H9 (cell line): ENCODE results near the gene CCM2. TPM values are rescaled to one million over a fixed set of nuclear protein-coding genes. Genes with fewer than 3 reads are reported as not detected.

Experiments
- DNase-seq: peaks from one replicate; pipeline ENCODE4 v3.0.0-alpha.2; 2017
- H2AFZ ChIP-seq: one replicate; pipeline ENCODE4 v1.6.1; 2013; ENCODE audit warnings: mild to moderate bottlenecking, low read length, control low read depth, moderate library complexity
- H2AK5ac ChIP-seq: 2 replicates; pipeline ENCODE4 v1.6.1; 2013; ENCODE audit warnings: low read length, control low read depth, mixed read lengths; ENCODE audit not compliant: insufficient read length
- H2BK120ac ChIP-seq: one replicate; pipeline ENCODE4 v1.6.1; 2013; ENCODE audit warnings: low read depth, mild to moderate bottlenecking, low read length, control low read depth, inconsistent platforms; ENCODE audit not compliant: poor library complexity, severe bottlenecking
- H2BK12ac ChIP-seq: 2 replicates; pipeline ENCODE4 v1.6.1; 2013; ENCODE audit warnings: low read length, control low read depth, mixed read lengths, low read depth; ENCODE audit not compliant: insufficient read length
- H2BK15ac ChIP-seq: 2 replicates; pipeline ENCODE4 v1.6.1; 2013; ENCODE audit warnings: low read depth, low read length, control low read depth
- H2BK20ac ChIP-seq: one replicate; pipeline ENCODE4 v1.6.1; 2013; ENCODE audit warnings: low read depth, mild to moderate bottlenecking, low read length, control low read depth, inconsistent platforms; ENCODE audit not compliant: poor library complexity, severe bottlenecking
- H2BK5ac ChIP-seq: 2 replicates; pipeline ENCODE4 v1.6.1; 2013; ENCODE audit warnings: low read length, control low read depth, mixed read lengths; ENCODE audit not compliant: insufficient read length
- H3K14ac ChIP-seq: 2 replicates; pipeline ENCODE4 v1.6.1; 2013; ENCODE audit warnings: low read length, control low read depth; ENCODE audit not compliant: insufficient read depth
- H3K18ac ChIP-seq: 2 replicates; pipeline ENCODE4 v1.6.1; 2013; ENCODE audit warnings: low read depth, mild to moderate bottlenecking, mixed read lengths, low read length, control low read depth; ENCODE audit not compliant: insufficient read length
- H3K23ac ChIP-seq: 2 replicates; pipeline ENCODE4 v1.6.1; 2013; ENCODE audit warnings: low read length, control low read depth, mixed read lengths, low read depth; ENCODE audit not compliant: insufficient read length
- H3K23me2 ChIP-seq: 2 replicates; pipeline ENCODE4 v1.6.1; 2013; ENCODE audit warnings: low read depth, mild to moderate bottlenecking, mixed read lengths, low read length, control low read depth; ENCODE audit not compliant: insufficient read length, poor library complexity, severe bottlenecking
- H3K27ac ChIP-seq: 2 replicates; pipeline ENCODE4 v1.5.1; 2013; ENCODE audit warnings: low read length, control low read depth, mixed read lengths, low read depth; ENCODE audit not compliant: insufficient read length
- H3K27me3 ChIP-seq: 2 replicates; pipeline ENCODE4 v1.6.1; 2013; ENCODE audit warnings: low read length, control low read depth, inconsistent platforms; ENCODE audit not compliant: insufficient read depth
- H3K4ac ChIP-seq: 2 replicates; pipeline ENCODE4 v1.6.1; 2013; ENCODE audit warnings: low read depth, mild to moderate bottlenecking, control low read depth, inconsistent platforms, low read length, moderate library complexity
- H3K4me1 ChIP-seq: 2 replicates; pipeline ENCODE4 v1.6.1; 2013; ENCODE audit warnings: low read length, control low read depth, inconsistent platforms; ENCODE audit not compliant: insufficient read depth
- H3K4me2 ChIP-seq: 2 replicates; pipeline ENCODE4 v1.6.1; 2013; ENCODE audit warnings: low read length, control low read depth, mixed read lengths; ENCODE audit not compliant: insufficient read length, insufficient read depth
- H3K56ac ChIP-seq: 2 replicates; pipeline ENCODE4 v1.6.1; 2013; ENCODE audit warnings: low read depth, mild to moderate bottlenecking, mixed read lengths, low read length, control low read depth; ENCODE audit not compliant: insufficient read length
- H3K79me1 ChIP-seq: 2 replicates; pipeline ENCODE4 v1.6.1; 2013; ENCODE audit warnings: low read depth, mild to moderate bottlenecking, moderate library complexity, low read length, control low read depth, inconsistent platforms; ENCODE audit not compliant: insufficient read depth, poor library complexity, severe bottlenecking
- H3K79me2 ChIP-seq: 2 replicates; pipeline ENCODE4 v1.6.1; 2013; ENCODE audit warnings: low read length, control low read depth, inconsistent platforms; ENCODE audit not compliant: insufficient read depth
- H3K9ac ChIP-seq: 2 replicates; pipeline ENCODE4 v1.6.1; 2013; ENCODE audit warnings: low read length, control low read depth, mixed read lengths; ENCODE audit not compliant: insufficient read length; ENCODE audit errors: extremely low read depth
- H3K9me3 ChIP-seq: one replicate; pipeline ENCODE4 v1.6.1; 2013; ENCODE audit warnings: low read depth, low read length, inconsistent platforms; ENCODE audit not compliant: control insufficient read depth
- H3T11ph ChIP-seq: one replicate; pipeline ENCODE4 v1.6.1; 2013; ENCODE audit warnings: mild to moderate bottlenecking, low read length, control low read depth, inconsistent platforms
- H4K20me1 ChIP-seq: one replicate; pipeline ENCODE4 v1.6.1; 2013; ENCODE audit not compliant: control insufficient read depth, insufficient read length, insufficient read depth
- H4K5ac ChIP-seq: 2 replicates; pipeline ENCODE4 v1.6.1; 2013; ENCODE audit warnings: low read depth, mild to moderate bottlenecking, mixed read lengths, low read length, control low read depth; ENCODE audit not compliant: insufficient read length
- H4K8ac ChIP-seq: replicated peaks from 2 replicates; pipeline ENCODE4 v1.6.1; 2013; ENCODE audit warnings: low read length, control low read depth, mixed read lengths, low read depth; ENCODE audit not compliant: insufficient read length
- H4K91ac ChIP-seq: 2 replicates; pipeline ENCODE4 v1.6.1; 2013; ENCODE audit warnings: low read depth, mild to moderate bottlenecking, moderate library complexity, mixed read lengths, low read length, control low read depth; ENCODE audit not compliant: insufficient read length
- H3K27ac Mint-ChIP-seq, 3 experiments: 2 replicates in 2 of 3; 3 replicates in 1 of 3; pipeline ENCODE4 v1.8.0; 2020 to 2021; ENCODE audit warnings: mixed read lengths in 3 of 3, mild to moderate bottlenecking in 1 of 3, moderate library complexity in 1 of 3
- H3K27me3 Mint-ChIP-seq: 2 replicates; pipeline ENCODE4 v1.8.0; 2021; ENCODE audit warnings: low read depth, mild to moderate bottlenecking, moderate library complexity, mixed read lengths
- H3K36me3 Mint-ChIP-seq, 3 experiments: 2 replicates in 2 of 3; 3 replicates in 1 of 3; pipeline ENCODE4 v1.8.0; 2020 to 2021; ENCODE audit warnings: low read depth in 3 of 3, mixed read lengths in 3 of 3; ENCODE audit not compliant: insufficient read depth in 1 of 3
- H3K4me1 Mint-ChIP-seq, 2 experiments: 2 replicates each; pipeline ENCODE4 v1.8.0; 2020; ENCODE audit warnings: mixed read lengths in 2 of 2
- H3K4me3 Mint-ChIP-seq, 2 experiments: 2 replicates in 1 of 2; 3 replicates in 1 of 2; pipeline ENCODE4 v1.8.0; 2020 to 2021; ENCODE audit warnings: mild to moderate bottlenecking in 2 of 2, mixed read lengths in 2 of 2, moderate library complexity in 1 of 2
- H3K9me3 Mint-ChIP-seq, 2 experiments: 2 replicates in 1 of 2; 3 replicates in 1 of 2; pipeline ENCODE4 v1.8.0; 2020; ENCODE audit warnings: mild to moderate bottlenecking in 2 of 2, mixed read lengths in 2 of 2, moderate library complexity in 1 of 2
- CTCF ChIP-seq: fragments of 200-600 bp; sonication (generic); conservative IDR thresholded peaks from 3 replicates; pipeline ENCODE4 v1.8.0; 2021; ENCODE audit warnings: antibody characterized with exemption, mild to moderate bottlenecking
- WGBS: extraction: QIAGEN DNeasy Blood & Tissue Kit; methylation state at CpG from one replicate; pipeline ENCODE4 v1.1.7; 2013; ENCODE audit warnings: missing lambda C conversion rate, low lambda C conversion rate, mixed read lengths; ENCODE audit not compliant: insufficient read length; ENCODE audit errors: extremely low coverage; 5-methylcytosine and 5-hydroxymethylcytosine counted together
- total RNA-seq: library from RNA; stranded (reverse); gene quantifications from 2 replicates; pipeline ENCODE4 v1.2.1, GENCODE V29; 2021

The CCM2 gene
- total RNA-seq, 1 experiment from 2014 or later: 30.4 TPM

GRCh38 chr7:44989132-44989531 is 10.9 kb upstream of the CCM2 start:
- Histone ChIP-seq H3K9ac (no peak overlapping the region), H4K8ac (no peak overlapping the region), H3K9me3 (no peaks in the 10 kb centered on the region), H2BK20ac (no peak overlapping the region), H2AFZ (no peak overlapping the region), H3K79me1 (peaks cover 3% of the 10 kb centered on the region), H2BK5ac (no peak overlapping the region), H3K56ac (no peak overlapping the region), H3K27me3 (no peaks in the 10 kb centered on the region), H3K23me2 (peaks cover 3% of the 10 kb centered on the region), H2BK12ac (no peak overlapping the region), H2AK5ac (no peak overlapping the region), H4K5ac (no peak overlapping the region), H3K79me2 (peaks cover 13% of the 10 kb centered on the region; the same call in 1 of the 2 replicates), H3K4ac (no peak overlapping the region), H3T11ph (no peak overlapping the region), H3K4me1 (no peaks in the 10 kb centered on the region), H3K4me2 (no peak overlapping the region), H3K18ac (no peak overlapping the region), H4K20me1 (no peaks in the 10 kb centered on the region), H4K91ac (no peak overlapping the region), H3K27ac (no peak overlapping the region), H2BK15ac (no peak overlapping the region), H3K14ac (no peak overlapping the region), H2BK120ac (no peak overlapping the region), H3K23ac (no peak overlapping the region)
- no peak for DNase-seq
- Mint-ChIP-seq H3K9me3 (peaks cover 0 to 4% of the 10 kb centered on the region in 2 experiments; a peak in 1 of 5 replicates), H3K27ac (no peak overlapping the region; a peak in 1 of 7 replicates), H3K27me3 (no peaks in the 10 kb centered on the region), H3K4me3 (no peak overlapping the region), H3K4me1 (peaks cover 27 to 38% of the 10 kb centered on the region in 2 experiments), H3K36me3 (peaks cover 21 to 37% (median 33%) of the 10 kb centered on the region in 3 experiments)
- TF ChIP-seq CTCF: no peak
- no CpG with 5 or more reads among the region's 3 CpGs for WGBS
